NCI-H1048 (cell line): ENCODE data around the gene SLC8A1.
"Not testable (repeated sequence)": the region's sequence is repeated elsewhere in the genome, so short reads cannot be mapped to it uniquely, and the experiment has no call there.

Source experiments
- DNase-seq: peaks from one replicate; lab custom pipeline; 2025; lab: John Stamatoyannopoulos, UW

The SLC8A1 gene

GRCh38 chr2:40103590-40103989 lies 348.3 kb downstream of the SLC8A1 start:
- DNase-seq = no peak

GRCh38 chr2:40103163-40103562 lies 348.7 kb downstream of the SLC8A1 start:
- no peak for DNase-seq

GRCh38 chr2:40102447-40102846 lies 349.4 kb downstream of the SLC8A1 start:
- no peak for DNase-seq

GRCh38 chr2:40101131-40101575 lies 350.7 kb downstream of the SLC8A1 start:
- no peak for DNase-seq

GRCh38 chr2:40100676-40101075 lies 351.2 kb downstream of the SLC8A1 start:
- no peak for DNase-seq

GRCh38 chr2:40098786-40099470 lies 353.0 kb downstream of the SLC8A1 start:
- no peak for DNase-seq

- no peak for DNase-seq
These were observed 354.1 kb downstream of the SLC8A1 start for GRCh38 chr2:40097691-40098385.

GRCh38 chr2:40096360-40096759 lies 355.5 kb downstream of the SLC8A1 start:
- DNase-seq = no peak

GRCh38 chr2:40095000-40095399 lies 356.9 kb downstream of the SLC8A1 start:
- no peak for DNase-seq

GRCh38 chr2:40094451-40094850 lies 357.4 kb downstream of the SLC8A1 start:
- no peak for DNase-seq

- DNase-seq = no peak
These were observed 358.7 kb downstream of the SLC8A1 start for GRCh38 chr2:40093021-40093675.

- no peak for DNase-seq
These were observed 361.8 kb downstream of the SLC8A1 start for GRCh38 chr2:40090044-40090443.

GRCh38 chr2:40087927-40088326 lies 364.0 kb downstream of the SLC8A1 start:
- DNase-seq = no peak

- DNase-seq = no peak
These were observed 364.5 kb downstream of the SLC8A1 start for GRCh38 chr2:40087434-40087833.

GRCh38 chr2:40085786-40086185 lies 366.1 kb downstream of the SLC8A1 start:
- DNase-seq = no peak

GRCh38 chr2:40073336-40073735 lies 378.6 kb downstream of the SLC8A1 start:
- not testable (repeated sequence) for DNase-seq

GRCh38 chr2:40072442-40073232 lies 379.3 kb downstream of the SLC8A1 start:
- no peak for DNase-seq

- DNase-seq = no peak
These were observed 389.5 kb downstream of the SLC8A1 start for GRCh38 chr2:40062381-40062780.

- no peak for DNase-seq
These were observed 402.1 kb downstream of the SLC8A1 start for GRCh38 chr2:40049781-40050180.

GRCh38 chr2:40048506-40048905 lies 403.4 kb downstream of the SLC8A1 start:
- no peak for DNase-seq

GRCh38 chr2:40047406-40047805 lies 404.5 kb downstream of the SLC8A1 start:
- no peak for DNase-seq
